ENCODE data around the gene ST6GALNAC1. TPM values are rescaled to one million over a fixed set of nuclear protein-coding genes. Genes with fewer than 3 reads are reported as not detected.

The ST6GALNAC1 gene
- total and polyA plus RNA-seq, 2 of the 4 experiments (the other 2 are of a cell fraction) = not detected

DNA sequence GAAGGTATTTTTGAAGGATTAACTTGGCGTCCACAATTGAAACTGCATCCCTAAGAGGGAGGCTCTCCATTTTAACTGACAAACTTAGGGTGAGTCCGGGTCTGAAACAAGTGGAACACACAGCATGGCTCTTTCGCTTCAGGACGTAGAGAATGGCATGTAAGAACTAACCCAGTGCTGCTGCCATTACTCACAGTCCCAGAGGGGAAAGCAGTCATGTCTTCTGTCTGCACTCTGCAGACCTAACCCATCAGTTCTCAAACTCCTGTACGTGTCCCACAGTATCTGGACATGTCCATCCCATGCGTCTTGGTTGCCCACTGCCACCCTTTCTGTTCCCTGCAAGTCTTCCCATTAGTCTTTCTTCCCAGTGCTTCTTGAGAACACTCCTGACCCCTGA, 563 bp downstream of the ST6GALNAC1 start:
- Histone ChIP-seq H3K4me3 (ENCODE audit: insufficient read depth, low read depth, low read length) (no peak overlapping the region), H3K4me2 (ENCODE audit: low read depth, low read length) (no peak overlapping the region), H3K36me3 (ENCODE audit: control insufficient read depth, insufficient read depth, low read length) (no peaks in the 10 kb centered on the region), H3K56ac (ENCODE audit: extremely low read depth, insufficient read depth, low read length) (no peak overlapping the region), H4K20me1 (ENCODE audit: insufficient read depth, low read length) (no peaks in the 10 kb centered on the region), H4K8ac (ENCODE audit: low read depth in 2 of 2, low read length in 2 of 2) (no peak overlapping the region), H2AK5ac (ENCODE audit: low read depth, low read length) (no peak overlapping the region), H4K5ac (ENCODE audit: low read depth, low read length) (no peak overlapping the region), H3K27ac (ENCODE audit: insufficient read depth, low read length) (no peak overlapping the region), H3K14ac (replicated peaks; ENCODE audit: low read depth, low read length) (no peak overlapping the region), H2BK20ac (ENCODE audit: low read depth, low read length) (no peak overlapping the region), H3K18ac (ENCODE audit: low read depth, low read length) (no peak overlapping the region), H3K9ac (ENCODE audit: low read depth, low read length) (no peak overlapping the region), H2BK120ac (ENCODE audit: low read depth, low read length) (no peak overlapping the region), H2BK5ac (ENCODE audit: low read depth, low read length, poor library complexity, severe bottlenecking) (no peak overlapping the region), H3K23ac (ENCODE audit: low read depth, low read length) (no peak overlapping the region), H2AK9ac (replicated peaks; ENCODE audit: low read depth, low read length, poor library complexity) (no peak overlapping the region), H3K9me1 (ENCODE audit: insufficient read depth, low read length) (no peaks in the 10 kb centered on the region), H3K4me1 (ENCODE audit: control insufficient read depth, insufficient read depth, low read length) (no peaks in the 10 kb centered on the region), H3K9me3 (ENCODE audit: control insufficient read depth, insufficient read depth, low read length) (no peaks in the 10 kb centered on the region), H3K4ac (ENCODE audit: low read depth, low read length) (no peak overlapping the region), H2BK15ac (ENCODE audit: low read depth, low read length) (no peak overlapping the region), H2AFZ (replicated peaks; ENCODE audit: low read length, poor library complexity) (no peak overlapping the region), H4K91ac (ENCODE audit: insufficient read depth, low read depth, low read length) (no peak overlapping the region), H3K27me3 (ENCODE audit: control insufficient read depth, insufficient read depth, low read length) (peaks cover 24% of the 10 kb centered on the region), H3K79me1 (ENCODE audit: low read depth in 1 of 2, low read length in 2 of 2) (no peaks in the 10 kb centered on the region)
- in situ Hi-C loops (cut with MboI; ENCODE audit: low sequenced_read_pairs) (no loop called here), dilution Hi-C loops (cut with HindIII; ENCODE audit: low sequenced_read_pairs, unreplicated experiment) (no loop called here), intact Hi-C loops (cut with micrococcal nuclease) (no loop called here)
- CTCF ChIA-PET = no interaction called here
- POLR2A ChIA-PET (ENCODE audit: unreplicated experiment) = no interaction called here
- no peak for DNase-seq
- no peak for ATAC-seq (ENCODE audit: low read depth)
- WGBS, 2 experiments (ENCODE audit: extremely low coverage in 2 of 2, insufficient read length in 1 of 2) = 80% methylated on average over 2 of the region's 6 CpGs; no CpG with 5 or more reads in 1 of the 2 experiments
- no TSS peak for BruUV-seq (replicated peaks)
- TF ChIP-seq, protein P1, sequence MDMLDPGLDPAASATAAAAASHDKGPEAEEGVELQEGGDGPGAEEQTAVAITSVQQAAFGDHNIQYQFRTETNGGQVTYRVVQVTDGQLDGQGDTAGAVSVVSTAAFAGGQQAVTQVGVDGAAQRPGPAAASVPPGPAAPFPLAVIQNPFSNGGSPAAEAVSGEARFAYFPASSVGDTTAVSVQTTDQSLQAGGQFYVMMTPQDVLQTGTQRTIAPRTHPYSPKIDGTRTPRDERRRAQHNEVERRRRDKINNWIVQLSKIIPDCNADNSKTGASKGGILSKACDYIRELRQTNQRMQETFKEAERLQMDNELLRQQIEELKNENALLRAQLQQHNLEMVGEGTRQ (IDR thresholded peaks at IDR 0.05; ENCODE audit: low read depth, low read length) = no peak
